HG03066 (cell line): ENCODE data around the gene TMEM134.

Experiments
- ATAC-seq: cut with Tn5 transposase; IDR thresholded peaks from one replicate; pipeline ENCODE4 v1.9.1; 2021; ENCODE audit warnings: low read depth; ENCODE audit not compliant: unreplicated experiment

The TMEM134 gene

DNA sequence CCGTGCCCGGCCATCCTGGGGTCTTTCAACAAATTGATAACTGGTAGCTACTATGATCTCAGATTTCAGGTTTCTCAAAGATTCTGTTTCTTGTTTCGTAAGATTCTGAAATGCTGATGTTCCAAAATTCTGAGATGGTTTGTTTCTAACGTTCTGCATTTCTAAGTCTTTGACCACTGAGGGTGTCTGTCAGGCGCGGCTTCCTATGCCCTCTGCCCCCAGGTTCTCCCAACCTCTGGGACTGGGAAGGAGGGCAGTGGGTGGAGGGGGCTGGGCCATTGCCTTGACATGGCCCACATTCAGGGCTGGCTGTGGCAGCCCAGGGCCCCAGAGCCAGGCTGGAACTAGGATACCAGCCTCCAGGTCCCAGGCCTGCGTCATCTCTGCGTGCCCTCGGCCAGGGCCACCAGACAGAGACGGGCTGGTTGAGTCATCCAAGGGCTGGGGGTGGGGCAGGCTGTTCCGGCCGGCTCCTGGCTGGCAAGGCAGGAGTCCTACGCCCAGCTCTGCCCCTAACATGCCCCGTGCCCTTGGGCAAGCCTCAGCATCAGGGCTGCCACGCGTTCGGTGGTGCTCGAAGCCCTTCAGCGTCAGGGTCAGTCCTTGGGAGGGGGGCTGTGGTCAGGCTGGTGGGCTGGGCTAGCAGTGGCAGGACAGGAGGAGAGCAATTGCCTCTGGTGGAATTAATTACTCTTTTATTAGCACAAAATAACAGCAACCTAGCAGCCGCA, 5.2 kb downstream of the TMEM134 start:
- ATAC-seq: no peak

DNA sequence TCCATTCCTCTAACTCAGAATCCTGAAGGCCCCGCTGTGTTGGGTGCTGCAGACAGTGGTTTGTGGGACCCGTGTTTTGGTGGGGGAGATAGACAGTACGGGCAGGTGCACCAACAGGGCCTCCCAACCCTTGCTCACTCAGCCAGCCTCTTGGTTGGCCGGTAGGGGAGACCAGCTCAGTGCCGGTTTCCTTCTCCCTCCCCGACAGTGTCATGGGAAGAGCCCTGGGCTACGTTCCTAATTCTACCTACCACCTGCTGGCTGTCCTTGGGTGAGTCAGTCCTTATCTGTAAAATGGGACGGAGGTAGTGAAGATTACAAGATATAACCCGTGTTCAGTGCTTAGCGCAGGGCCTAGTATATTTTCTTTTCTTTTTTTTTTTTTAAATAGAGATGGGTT, 5.9 kb downstream of the TMEM134 start:
- ATAC-seq: no peak

DNA sequence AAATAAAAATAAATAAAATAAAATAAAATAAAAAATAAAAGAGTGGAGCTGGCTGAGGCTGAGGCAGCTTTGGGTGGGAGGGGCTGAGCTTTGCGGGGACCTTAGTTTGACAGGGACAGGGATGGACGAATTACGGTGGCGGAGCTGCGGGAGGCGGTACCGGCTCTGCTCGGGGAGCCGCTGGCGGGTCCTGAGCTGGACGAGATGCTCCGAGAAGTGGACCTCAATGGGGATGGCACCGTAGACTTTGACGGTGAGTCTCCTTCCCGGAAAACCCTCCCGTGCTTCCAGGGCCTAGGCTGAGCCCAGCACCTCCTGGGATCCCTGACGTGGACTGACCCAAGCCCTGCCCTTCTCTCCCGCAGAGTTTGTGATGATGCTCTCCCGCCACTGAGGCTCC, 10.8 kb downstream of the TMEM134 start:
- no peak for ATAC-seq

DNA sequence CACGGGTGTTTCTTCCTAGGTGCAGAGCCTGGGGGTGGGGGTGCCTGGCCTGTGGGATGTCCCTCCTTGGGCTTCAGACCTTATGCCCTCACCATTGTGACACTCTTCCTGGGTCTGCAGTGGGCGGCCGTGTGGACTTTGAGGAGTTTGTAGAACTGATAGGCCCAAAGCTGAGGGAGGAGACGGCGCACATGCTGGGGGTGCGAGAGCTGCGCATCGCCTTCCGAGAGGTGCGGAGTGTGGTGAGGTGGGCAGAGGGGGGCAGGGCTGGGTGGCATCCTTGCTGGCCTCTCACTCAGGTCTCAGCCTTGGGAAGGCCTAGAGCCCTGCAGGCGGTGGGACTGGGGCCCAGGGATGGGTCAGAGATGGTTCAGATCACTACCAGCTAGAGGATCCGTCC, 11.6 kb downstream of the TMEM134 start:
- no peak for ATAC-seq

DNA sequence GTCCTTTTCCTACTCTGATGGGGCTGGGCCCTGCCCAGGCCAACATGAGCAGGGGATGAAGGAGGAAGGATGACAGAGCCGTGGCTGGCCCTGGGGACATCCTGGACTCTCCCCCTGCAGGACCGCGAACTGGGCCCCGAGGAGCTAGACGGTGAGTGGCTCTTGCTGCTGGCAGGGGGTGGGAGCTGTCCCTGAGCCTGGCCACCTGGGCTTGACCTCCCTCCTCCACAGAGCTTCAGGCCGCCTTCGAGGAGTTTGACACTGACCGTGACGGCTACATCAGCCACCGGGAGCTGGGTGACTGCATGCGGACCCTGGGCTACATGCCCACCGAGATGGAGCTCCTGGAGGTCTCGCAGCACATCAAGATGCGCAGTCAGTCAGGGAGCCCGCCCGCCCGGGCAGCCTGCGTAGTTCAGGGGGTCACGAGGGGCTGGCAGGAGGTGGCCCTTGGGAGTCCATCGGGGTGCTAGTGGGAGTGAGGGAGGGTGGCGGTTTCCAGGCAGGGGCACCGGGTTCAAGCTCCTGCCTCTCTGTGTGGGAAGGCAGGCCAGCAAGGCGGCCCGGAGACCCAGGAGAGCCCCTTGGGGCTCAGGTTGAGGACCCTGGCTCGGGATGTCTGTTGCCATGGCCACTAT, 12.9 kb downstream of the TMEM134 start:
- no peak for ATAC-seq

DNA sequence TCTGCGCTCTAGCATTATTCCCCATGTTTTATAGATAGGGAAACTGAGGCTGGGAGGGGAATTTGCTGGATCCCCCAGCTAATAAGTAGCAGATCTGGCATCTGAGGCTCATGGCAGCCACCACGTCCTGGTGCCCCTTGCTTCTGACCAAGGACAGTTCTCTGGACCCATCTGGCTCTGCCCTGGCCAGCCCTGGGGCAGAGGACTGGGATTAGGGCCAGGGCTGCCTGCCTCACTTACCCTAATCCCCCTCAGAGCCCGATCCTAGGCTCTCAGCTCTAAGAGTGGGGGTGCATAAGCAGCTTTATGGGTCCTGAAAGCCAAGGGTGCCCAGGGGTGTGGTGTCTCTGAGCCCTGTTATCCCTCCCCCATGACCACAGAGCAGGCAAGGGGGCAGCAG, 14.0 kb downstream of the TMEM134 start, which contains the start of gene CABP4:
TSS of gene CABP4 (plus strand) at position 301 of the 400 bp plus-strand sequence. CDS start at position 371, 70 bp downstream.
- ATAC-seq: no peak

DNA sequence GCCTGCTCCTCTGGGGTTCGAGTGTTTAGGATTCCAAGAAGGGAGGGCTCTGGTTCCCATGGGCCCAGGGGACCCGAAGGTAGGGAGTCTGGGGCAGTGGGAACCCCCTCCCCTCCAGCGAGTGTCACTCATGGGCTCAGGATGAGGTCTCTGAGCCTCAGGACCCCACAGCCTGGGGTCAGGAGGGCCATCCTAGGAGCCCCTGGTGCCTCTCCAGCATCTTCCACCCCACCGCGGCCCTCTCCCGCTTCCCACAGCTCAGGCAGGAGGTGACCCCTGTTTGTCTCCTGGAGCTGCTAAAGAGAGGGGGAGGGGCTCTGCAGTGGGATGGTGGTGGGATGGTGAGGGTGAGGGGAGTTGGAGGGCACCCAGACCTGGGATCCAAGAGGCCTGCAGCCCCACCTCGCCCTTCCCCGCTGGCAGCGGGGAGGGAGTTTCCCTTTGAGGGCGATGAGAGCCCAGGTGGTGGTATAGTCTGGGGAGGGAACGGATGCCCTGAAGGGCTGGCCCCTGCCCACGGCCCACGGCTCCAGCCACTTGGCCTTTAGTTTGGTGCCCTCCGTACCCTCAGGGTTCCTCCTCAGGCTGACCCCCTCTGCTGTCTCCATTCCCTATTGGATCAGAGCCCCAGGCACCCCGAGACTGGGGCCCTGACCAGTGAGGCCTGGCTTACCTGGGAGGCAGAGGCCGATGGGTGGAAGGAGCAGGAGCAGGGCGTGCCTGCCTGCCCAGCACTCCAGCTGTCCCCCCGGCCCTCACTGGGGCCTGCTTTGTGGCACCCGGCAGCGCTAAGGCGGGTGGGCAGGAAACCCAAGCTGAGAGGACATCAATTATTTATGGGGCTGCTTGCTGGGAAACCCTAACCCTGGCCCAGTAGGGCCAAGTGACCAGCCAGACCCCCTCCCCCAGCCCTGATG, 15.0 kb downstream of the TMEM134 start:
- no peak for ATAC-seq

DNA sequence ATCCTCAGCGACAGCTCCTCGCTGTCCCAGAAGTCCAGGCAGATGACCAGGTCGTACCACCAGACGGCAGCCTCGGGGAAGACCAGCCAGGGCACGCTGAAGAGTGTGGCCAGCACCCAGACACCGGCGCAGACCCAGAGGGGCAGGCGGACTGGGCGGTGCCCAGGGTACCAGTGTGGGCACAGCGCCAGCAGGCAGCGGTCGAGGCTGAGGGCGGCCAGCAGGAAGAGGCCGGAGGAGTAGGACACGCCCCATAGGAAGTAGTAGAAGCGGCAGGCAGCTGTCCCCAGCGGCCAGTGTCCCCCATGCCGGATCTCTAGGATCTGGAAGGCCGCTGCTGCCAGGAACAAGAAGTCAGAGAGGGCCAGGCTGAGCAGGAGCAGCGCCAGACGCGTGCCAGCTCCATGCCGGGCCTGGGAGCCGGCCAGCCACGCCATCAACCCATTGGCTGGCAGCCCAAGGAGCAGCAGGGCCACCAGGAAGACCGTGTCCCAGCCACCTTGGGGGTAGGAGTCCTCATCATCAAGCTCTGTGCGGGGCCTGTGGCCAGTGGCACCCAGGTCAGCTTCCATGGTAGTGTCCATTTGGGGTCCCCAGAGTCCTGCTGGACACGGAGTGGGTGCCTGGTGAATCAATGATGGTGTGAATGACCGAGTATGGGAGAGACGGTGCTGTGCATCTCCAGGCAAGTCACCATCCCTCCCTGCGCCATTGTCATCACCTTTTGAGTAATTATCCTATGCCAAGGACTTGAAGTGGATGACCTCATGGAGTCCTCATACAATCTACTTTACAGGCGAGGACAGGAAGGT, 16.7 kb downstream of the TMEM134 start, which contains the start of gene GPR152:
TSS of gene GPR152 (minus strand) at position 589 of the 812 bp plus-strand sequence. CDS start at position 584, 5 bp downstream.
- no peak for ATAC-seq

DNA sequence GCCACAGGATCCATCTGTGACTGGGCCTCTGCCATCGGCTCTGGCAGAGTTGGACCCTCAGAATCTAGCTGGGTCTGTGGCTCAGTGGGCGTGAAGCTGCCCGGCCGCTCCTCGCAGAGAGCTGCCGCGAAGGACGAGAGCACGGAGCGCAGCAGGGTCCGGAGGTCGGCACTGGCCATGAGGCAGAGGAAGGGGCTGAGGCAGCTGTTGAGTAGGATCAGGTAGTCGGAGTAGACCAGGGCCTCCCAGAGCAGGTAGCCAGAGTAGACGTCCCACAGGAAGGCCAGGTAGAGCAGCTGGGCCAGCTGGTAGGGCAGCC, 17.4 kb downstream of the TMEM134 start:
- ATAC-seq: no peak

DNA sequence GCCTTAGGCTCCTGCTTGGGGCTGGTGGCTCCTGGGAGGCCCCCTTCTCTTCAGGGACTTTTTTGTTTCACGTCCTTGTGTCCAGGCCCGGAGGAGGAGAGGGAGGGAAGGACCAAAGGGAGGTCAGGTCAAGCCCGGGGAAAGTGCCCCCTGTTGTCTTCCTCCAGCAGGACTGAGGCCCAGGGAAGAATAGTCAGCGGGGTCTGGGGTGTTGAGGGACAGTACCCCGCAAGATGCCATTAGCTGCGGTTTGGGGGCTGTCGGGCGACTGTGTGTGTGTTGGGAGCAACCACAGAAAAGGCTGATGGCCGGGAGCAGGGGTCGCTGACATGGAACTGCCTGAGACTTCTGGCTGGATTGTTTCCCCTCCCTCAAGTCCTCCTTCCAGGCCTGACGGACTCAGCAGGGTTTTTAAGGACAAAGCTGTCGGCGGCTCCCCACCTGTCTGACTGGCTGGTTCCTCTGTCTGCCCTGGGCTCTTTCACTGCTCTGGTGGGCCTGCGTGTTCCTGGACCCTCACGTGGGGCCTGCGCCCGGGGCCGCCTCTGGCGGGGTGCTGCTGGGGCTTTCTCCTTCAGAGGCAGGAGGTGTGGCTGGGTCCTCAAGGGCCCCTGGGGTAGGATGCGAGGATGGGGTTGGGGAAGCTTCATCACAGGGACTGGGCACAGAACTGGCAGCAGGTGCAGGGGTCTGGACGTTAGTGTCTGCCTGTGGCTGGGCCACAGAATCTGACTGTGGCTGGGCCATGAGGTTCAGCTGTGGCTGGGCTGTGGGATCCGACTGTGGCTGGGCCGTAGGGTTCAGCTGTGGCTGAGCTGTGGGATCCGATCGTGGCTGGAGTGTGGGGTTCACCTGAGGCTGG, 18.0 kb downstream of the TMEM134 start:
- ATAC-seq: no peak

DNA sequence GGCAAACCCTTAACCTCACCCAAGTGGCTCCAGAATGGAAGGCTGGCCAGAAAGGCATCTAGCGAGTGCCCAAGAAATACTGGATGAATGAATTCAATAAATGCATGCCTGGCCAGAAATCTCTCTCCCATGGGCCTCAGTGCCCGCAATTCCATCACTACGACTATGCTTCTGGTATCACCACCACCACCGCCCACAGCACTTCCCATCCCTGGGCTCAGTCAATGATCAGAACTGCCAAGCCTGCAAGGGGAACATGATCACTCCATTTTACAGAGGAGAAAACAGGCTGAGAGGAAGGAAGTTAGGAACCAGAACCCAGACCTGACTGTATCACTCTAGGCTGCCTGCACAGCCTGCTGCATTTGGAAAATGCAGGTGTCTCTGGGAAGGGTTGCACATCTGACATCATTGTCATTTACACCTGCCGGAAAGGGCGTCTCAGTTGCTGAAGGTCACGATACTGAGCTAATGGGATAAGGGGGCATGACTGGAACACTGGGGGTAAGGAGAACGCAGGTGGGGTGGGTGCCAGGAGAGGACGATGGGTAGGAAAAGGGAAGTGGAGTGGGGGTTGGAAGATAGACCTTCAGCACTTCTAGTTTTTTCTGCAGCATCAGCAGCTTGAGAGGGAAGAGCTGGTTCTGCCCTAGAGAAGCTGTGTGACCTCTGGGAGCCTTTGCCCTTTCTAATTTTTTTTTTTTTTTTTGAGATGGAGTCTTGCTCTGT, 19.8 kb downstream of the TMEM134 start:
- no peak for ATAC-seq

DNA sequence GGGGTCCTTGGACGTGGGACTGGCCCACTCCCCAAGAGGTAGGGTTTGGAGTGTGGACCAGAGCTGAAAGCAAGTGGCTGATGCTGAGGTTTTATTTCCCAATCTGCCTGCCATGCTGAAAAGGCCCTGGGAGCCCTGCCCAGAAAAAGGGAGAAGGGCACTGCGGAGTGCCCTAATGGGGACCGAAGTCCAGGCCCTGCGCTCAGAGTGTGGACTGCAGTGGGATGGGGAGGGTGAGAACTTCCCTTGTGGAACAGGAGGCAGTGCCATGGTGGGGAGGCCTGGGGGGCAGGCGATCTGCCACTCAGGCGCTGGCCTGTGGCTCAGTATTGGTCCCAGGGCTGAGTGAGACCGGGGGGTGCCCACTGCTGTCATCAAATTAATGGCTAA, 20.8 kb downstream of the TMEM134 start:
- ATAC-seq: no peak

DNA sequence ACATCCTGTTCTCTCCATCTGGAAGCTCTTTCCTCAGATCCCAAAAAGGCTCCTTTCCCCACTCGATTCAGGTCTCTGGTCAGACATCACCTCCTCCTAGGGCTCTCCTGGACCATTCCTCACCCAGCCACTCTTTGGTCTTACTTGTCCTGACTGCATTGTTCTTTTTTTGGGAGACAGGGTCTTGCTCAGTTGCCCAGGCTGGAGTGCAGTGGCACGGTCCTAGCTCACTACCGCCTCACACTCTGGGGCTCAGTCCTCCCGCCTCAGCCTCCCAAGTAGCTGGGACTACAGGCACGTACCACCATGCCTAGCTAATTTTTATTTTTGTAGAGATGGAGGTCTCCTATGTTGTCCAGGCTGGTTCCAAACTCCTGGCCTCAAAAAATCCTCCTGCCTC, 23.5 kb downstream of the TMEM134 start:
- ATAC-seq: no peak

DNA sequence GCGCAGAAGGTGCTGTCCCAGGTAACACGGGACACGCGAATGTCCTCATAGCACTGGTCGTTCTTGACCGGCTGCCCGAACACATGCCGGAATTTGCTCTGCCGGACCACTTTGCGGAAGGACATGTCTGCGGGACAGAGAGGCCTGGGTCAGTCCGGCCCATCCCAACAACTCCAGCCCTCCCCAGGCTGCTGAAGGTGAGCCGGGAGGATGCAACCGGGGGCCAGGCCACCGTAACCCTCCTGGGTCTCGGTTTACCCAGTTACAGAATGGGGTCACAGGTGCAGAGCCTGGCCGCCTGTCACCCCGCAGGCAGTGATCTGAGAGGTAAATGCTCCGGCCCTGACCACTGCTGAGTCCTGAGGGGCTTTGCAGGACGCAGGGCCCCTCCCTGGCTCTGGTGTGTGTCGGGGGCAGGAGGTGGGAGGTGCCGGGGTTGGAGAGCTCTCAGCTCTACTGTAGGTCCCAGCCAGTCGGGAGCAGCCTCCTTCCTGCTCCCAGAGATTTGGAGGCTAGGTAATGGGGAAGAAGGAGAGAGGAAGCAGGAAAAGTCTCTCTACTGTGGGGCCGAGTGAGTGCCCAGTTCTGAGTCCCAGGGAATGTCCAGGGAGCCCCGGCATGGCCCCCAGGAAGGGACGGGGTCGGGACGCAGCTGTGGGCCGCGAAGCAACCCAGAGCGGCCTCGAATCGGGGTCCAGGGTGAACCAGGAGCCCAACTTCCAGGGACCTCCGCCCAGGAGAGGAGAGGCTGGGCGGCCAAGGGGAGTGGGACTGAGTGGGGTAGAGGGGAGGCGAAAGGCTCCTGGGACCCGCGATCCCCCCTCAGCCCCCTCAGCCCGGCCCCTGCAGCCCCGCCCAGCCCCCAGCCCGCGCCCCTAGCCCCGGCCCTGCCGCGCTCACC, 26.3 kb downstream of the TMEM134 start:
- ATAC-seq: no peak

DNA sequence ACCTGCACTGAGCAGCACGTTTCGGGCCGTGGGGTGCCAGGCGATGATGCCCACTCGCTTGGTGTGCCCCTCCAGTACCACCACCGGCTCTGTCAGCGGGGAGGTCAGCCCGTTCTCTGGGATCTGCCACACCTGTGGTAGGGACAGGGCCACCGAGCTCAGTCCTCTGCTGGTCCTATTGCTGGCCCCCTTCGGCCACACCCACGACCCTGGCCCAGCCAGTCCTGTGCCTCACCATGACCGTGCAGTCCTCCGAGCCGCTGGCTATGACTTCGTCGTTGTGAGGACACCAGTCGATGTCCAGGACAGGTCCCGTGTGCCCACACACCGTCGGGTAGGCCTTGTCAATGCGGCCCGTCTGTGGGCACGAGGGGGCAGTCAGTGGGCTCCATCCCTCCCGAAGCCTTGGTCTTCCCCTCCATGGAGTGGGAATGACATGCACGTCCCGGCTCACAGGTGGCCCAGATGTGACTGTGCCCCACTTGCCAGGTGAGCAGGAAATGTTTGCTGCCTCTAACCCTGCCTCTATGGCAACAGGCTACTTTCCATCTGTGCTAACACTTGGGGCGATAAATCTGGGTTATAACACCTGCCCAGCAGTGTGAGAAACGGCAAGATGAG, 27.2 kb downstream of the TMEM134 start:
- ATAC-seq: no peak

DNA sequence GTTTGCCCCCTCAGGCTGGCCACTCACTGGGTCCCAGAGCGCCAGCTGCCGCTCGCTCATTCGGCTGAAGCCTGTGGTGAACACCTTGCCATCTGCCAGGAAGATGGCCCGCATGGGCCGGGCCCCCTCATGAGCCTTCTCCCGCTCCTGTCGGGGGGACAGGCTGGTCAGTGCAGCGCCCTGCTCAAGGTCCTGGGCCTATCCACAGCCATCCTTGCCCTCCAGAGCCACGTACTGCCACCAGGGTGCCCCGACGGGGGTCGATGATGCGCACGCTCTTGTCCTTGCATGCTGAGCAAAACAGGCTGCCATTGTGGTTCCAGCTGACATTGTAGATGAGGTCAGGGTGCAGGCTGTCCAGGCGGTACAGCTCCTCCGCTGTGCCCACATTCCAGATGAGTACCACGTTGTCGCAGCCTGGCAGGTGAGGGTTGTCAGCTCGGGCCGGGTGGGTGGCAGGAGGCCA, 27.9 kb downstream of the TMEM134 start:
- no peak for ATAC-seq
